ENCODE results near the gene IL4. TPM values are rescaled to one million over a fixed set of nuclear protein-coding genes. Genes with fewer than 3 reads are reported as not detected.
"Not testable (repeated sequence)": the region's sequence is repeated elsewhere in the genome, so short reads cannot be mapped to it uniquely, and the experiment has no call there.

The IL4 gene
- not detected for total RNA-seq
- long read RNA-seq, result 0 reads

DNA sequence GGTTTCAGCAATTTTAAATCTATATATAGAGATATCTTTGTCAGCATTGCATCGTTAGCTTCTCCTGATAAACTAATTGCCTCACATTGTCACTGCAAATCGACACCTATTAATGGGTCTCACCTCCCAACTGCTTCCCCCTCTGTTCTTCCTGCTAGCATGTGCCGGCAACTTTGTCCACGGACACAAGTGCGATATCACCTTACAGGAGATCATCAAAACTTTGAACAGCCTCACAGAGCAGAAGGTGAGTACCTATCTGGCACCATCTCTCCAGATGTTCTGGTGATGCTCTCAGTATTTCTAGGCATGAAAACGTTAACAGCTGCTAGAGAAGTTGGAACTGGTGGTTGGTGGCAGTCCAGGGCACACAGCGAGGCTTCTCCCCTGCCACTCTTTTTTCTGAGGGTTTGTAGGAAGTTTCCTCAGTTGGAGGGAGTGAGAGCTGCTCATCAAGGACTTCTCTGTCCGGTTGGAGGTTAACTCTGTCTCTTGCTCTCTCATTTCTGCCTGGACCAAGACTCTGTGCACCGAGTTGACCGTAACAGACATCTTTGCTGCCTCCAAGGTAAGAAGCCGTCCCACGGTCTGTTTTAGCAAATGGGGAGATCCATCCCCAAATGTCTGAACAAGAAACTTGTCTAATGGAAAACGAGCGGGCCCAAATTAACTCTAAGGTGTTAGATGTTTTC lies at the start of gene IL4:
Gene IL4 (plus strand): TSS at position 51 of the 692 bp plus-strand sequence. CDS start 62 bp downstream, at position 113.
- intact Hi-C loops (cut with DNase I), result no loop called here
- no peak for DNase-seq (ENCODE audit: low spot score)

DNA sequence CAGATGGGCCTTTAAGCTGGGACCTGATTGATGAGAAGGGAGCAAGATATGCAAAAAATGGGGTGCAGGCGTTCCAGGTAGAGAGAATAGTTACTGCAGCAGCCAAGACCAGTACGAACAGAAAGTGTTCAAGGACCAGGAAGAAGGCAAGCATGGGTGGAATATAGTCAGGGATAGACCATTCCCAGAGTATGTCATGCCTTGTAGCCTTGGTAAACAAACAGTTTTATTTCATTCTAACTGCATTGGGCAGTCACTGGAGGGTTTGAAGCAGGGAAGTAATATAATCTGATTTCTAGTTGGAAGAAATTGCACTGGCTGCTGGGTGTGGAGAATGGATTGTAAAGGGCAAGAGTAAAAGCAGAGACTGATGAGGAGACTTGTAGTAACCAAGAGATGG lies 46.3 kb upstream of the IL4 start:
- intact Hi-C loops (cut with DNase I), result no loop called here
- no peak for DNase-seq (ENCODE audit: low spot score)

DNA sequence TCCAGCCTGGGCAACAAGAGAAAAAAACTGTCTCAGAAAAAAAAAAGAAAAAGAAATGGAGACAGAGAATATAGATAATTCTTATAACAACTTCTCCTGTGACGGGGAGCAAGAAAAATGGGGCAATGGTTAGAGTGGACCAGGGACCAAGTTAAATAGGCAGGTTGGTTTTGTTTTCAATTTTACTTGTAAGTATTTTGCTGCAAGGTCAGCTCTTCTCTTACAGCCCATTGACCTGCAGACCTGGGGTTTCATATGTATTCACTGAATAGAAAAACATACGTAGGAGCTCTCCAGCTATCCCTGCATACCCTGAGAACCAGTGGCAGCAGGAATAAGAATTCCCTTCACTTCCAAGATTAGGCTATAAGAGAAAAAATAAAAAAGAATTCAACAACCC lies 45.0 kb upstream of the IL4 start:
- intact Hi-C loops (cut with DNase I), result no loop called here
- no peak for DNase-seq (ENCODE audit: low spot score)

DNA sequence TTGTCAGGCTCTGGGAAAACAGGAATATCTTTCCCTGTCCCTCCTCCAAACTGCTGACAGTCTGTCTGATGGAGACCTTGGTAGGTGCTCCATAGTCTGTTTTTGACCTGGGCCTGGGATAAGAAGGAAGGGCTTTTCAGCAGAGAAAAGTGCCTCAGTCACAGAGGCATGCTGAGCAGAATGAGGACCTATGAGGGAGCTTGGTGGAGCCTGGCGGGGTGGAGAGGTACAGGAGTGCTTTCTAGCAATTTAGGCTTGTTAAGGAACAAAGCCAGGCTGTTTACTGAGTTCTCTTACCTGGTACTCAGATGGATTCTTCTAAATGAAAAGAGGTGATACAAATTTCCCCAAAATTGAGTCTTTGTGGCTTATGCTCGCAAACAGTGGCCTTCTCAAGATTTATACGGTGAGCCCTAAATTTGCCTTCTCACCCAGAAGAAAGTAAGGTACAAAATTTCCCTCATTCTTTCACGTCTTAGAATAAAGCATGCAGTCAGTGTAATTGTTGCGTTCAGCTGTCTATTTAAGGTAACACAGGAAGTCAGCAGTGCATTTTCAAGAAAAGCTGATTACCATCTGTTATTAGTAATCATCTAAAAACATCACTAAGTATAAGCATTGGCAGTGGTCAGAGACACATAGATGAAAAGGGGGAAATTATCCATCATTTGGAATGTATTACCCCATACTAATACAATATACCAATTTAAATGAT lies 44.4 kb upstream of the IL4 start:
- no peak for DNase-seq (ENCODE audit: low spot score)
- intact Hi-C loops (cut with DNase I), result no loop called here

DNA sequence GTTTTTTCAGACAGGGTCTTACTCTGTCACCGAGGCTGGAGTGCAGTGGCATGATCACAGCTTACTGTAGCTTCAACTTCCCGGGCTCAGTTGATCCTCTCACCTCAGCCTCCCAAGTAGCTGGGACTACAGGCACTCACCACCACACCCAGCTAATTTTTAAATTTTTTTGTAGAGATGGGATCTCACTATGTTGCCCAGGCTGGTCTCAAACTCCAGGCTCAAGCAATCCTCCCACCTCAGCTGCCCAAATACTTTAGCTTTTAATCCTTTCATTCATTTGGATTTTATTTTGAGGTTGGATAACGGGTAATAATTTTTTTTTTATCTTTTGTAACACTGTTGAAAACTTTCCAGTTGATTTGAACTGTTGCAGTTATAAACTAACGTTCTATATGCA lies 40.2 kb upstream of the IL4 start:
- DNase-seq (ENCODE audit: low spot score); intact Hi-C loops (cut with DNase I): not testable (repeated sequence)

DNA sequence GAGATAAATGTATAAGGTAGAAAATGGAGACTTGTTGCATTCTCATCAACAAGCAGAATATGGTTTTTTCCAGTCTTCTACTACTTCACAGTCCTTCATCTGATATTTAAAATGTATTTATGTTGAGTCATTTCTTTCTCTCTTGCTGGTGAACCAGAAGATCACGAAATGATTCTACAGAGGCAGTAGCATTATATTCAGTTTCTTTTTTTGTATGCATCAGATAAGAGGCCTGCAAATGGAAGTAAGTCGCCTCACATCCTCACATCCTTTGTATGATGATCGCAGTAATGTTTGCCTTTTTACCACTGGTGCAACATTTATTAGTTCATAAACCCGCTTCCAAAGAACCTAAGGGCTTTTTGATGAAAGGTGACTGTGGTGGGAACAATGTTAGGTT lies 37.9 kb upstream of the IL4 start:
- intact Hi-C loops (cut with DNase I), result no loop called here
- no peak for DNase-seq (ENCODE audit: low spot score)

DNA sequence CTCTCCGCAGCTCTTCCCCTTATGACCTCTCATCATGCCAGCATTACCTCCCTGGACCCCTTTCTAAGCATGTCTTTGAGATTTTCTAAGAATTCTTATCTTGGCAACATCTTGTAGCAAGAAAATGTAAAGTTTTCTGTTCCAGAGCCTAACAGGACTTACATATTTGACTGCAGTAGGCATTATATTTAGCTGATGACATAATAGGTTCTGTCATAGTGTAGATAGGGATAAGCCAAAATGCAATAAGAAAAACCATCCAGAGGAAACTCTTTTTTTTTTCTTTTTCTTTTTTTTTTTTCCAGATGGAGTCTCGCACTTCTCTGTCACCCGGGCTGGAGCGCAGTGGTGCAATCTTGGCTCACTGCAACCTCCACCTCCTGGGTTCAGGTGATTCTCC lies 36.5 kb upstream of the IL4 start:
- no peak for DNase-seq (ENCODE audit: low spot score)
- intact Hi-C loops (cut with DNase I), result no loop called here

DNA sequence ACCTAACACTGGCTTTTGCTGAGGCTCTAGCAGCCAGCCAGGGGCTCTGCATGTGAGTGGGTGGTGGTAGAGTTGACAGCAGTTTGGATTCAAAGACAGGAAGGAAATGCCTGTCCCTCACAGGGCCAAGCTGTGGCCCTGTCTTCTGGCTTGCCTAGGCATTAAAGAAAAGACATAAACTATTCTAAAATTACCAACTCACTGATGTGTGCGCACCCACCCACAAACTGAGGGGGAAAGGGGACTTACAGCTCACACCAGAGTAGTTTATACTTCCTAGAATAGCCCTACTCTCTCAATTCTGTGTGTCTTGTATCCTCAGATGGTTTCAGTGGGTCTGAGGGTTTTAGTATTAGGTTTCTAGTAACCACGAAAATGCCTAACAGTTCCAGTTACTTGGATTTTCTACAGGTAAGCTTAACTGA lies 34.1 kb upstream of the IL4 start:
- no peak for DNase-seq (ENCODE audit: low spot score)
- intact Hi-C loops (cut with DNase I), result no loop called here

DNA sequence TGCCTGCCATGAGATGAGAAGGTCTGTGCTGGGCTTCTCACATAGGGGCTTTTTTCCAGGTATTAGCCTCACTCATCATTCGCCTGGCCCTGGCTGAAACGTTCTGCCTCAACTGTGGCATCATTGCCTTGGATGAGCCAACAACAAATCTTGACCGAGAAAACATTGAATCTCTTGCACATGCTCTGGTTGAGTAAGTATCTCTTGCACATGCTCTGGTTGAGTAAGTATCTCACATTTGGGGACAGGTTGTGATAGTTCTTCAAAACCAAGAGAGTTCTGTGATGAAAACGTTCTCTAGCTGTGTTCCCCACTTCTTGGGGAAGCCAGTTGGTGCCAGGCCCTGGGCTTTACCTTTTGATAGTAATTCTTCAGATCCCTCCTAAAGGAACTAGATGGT lies 33.2 kb upstream of the IL4 start:
- intact Hi-C loops (cut with DNase I), result no loop called here
- DNase-seq (ENCODE audit: low spot score), result no peak

DNA sequence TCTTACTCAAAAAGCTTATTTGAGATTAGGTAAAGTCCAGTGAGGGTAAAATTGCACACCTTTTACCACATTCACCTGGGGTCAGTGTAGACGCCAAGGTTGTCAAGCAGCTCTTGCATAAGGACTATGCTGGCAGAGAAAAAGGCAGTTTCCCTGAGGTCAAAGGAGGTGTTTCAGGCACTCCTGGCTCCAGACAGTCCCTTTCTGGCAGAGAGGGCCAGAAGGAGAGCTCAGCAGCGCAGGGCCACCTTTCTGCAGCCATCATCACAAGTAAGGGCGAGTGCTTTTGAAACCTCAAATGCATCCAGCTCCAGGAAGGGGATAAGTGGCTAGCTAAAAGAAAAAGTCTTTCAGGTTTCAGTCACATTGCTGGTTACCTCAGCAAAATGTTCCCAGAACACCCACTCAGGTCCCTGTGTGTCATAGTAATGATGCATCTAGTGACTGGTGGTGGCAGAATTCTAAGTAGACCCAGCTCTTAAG lies 32.5 kb upstream of the IL4 start:
- DNase-seq (ENCODE audit: low spot score), result no peak
- intact Hi-C loops (cut with DNase I), result no loop called here

DNA sequence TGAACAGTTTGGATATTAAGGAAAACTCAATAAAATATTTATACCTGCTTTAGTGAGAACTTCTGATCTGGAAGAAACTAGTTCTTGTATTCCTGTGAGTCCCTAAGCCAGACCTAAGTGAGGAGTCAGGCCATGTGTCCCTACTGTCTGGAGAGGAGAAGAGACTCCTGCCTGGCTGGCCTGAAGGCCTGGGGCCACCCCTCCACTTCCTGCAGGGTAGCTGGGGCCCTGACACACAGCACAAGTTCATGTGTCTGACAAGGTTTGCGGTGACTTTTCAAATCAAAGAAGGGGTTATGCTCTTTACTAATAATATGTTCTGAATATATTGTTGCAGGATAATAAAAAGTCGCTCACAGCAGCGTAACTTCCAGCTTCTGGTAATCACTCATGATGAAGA lies 31.9 kb upstream of the IL4 start:
- intact Hi-C loops (cut with DNase I), result no loop called here
- DNase-seq (ENCODE audit: low spot score), result no peak

DNA sequence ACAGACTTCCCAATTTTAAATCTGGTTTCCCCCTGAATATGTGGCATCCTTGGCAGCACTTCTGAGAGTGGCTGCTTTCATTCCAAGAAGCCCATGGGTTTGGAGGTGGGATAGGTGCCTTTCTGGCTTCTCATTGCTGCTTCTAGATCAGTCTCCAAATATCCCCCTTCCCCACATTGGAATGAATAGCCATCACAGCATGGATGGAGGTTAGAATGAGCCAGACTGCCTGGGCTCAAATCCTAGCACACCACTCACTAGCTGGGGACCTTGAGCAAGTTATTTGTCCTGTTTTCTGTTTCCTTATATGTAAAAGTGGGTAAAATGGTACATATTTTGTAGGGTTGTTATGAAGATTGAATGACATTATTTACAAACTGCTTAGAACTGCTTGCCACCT lies 29.6 kb upstream of the IL4 start:
- DNase-seq (ENCODE audit: low spot score), result no peak
- intact Hi-C loops (cut with DNase I), result no loop called here

DNA sequence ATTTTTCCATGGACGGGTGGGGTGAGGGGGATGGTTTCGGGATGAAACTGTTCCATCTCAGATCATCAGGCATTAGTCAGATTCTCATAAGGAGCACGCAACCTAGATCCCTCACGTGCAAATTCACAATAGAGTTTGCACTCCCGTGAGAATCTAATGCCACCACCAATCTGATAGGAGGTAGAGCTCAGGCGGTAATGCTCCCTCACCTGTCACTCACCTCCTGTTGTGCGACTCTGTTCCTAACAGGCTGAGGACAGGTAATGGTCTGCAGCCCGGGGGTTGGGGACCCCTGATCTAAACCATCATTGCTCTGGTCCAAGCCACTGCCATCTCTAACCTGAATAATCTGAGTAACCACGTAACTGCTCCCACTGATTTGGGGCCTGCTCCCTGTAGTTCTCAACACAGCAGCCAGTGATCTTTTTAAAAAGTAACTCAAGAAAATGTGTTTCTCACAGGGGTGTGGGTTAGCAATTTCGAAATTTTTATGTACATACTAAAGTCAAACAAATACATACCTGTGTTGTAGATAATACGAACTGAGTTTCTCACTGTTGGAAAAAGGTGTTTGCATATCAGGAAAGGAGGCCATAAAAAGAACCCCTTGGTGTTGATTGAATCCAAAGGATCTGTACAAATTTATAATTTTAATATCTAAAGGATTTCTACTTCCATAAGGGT lies 27.1 kb upstream of the IL4 start:
- intact Hi-C loops (cut with DNase I), result no loop called here
- no peak for DNase-seq (ENCODE audit: low spot score)

DNA sequence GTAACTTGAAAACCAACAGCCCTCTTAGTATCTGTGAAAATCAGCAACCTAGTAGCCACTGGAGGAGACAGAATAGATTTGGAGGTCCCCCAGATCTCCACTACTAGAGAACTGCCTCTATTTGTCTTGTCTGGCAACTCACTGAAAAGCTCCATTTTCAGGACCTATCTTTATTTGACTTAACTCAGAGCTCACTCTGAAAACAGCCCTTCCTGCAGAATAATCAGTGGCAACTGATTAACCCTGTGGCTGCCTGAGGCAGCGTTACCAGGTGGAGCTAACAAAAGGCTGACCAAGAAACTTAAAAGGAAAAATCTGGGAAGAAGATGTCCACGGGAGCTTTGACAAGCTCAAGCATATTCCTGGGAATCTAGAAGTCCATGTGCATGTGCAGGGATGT lies 26.3 kb upstream of the IL4 start:
- intact Hi-C loops (cut with DNase I), result no loop called here
- no peak for DNase-seq (ENCODE audit: low spot score)

DNA sequence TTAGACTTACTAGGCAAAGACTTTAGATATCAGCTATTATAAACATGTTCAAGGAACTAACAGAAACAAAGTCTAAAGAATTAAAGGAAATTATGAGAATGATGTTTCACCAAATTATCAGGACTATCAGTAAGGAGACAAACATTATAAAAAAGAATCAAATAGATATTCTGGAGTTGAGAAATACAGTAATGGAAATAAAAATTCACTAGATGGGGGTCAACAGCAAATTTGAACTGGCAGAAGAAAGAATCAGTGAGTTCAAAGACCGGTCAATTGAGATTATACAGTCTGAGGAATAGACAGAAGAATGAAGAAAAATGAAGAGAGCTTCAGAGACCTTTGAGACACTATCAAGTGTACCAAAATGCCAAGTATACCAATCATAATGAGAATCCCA lies 25.4 kb upstream of the IL4 start:
- no peak for DNase-seq (ENCODE audit: low spot score)
- intact Hi-C loops (cut with DNase I), result no loop called here

DNA sequence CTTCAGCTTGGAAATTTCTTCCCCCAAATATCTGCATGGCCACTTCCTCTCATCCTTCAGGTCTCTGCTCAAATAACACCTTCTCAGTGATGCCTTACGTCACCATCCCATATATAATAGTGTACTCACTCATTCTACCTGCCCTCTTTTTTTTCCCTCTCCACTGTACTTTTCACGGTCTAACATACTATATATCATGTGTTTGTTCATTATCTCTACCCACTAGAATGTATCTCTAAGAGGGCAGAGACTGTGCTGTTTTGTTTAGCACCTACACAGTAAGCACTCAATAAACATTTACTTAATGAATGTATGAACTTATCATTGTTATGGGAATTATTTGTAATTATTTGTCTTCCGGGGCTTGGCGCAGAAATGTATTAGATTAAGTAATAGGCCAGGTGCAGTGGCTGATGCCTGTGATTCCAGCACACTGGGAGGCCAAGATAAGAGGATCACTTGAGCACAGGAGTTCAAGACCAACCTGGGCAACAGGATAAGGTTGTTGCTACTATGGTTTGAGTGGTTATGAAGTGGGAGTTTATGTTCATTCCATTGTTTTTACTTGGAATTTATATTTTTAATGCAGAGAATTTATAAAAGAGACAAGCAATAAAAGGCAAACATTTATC lies 21.8 kb upstream of the IL4 start:
- intact Hi-C loops (cut with DNase I), result no loop called here
- DNase-seq (ENCODE audit: low spot score), result no peak

DNA sequence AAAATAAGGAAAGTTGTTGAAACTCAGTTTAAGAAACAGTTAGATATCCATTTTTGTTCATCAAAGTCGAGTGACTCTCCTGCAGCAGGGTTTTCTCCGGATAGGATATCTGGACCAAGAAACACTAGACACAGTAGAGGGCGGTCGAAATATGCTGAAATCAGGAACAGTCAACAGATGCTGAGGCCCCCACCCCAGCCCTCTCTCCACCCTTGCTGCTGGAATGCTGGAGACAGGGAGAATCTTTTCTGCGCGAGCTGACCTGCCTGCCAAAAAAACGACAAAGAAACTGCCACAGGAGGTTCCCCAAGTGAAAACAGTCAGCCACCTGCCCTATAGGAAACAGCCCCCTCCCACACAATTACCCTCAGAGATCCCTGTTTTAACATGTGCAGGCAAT lies 20.1 kb upstream of the IL4 start:
- intact Hi-C loops (cut with DNase I), result no loop called here
- DNase-seq (ENCODE audit: low spot score), result no peak

DNA sequence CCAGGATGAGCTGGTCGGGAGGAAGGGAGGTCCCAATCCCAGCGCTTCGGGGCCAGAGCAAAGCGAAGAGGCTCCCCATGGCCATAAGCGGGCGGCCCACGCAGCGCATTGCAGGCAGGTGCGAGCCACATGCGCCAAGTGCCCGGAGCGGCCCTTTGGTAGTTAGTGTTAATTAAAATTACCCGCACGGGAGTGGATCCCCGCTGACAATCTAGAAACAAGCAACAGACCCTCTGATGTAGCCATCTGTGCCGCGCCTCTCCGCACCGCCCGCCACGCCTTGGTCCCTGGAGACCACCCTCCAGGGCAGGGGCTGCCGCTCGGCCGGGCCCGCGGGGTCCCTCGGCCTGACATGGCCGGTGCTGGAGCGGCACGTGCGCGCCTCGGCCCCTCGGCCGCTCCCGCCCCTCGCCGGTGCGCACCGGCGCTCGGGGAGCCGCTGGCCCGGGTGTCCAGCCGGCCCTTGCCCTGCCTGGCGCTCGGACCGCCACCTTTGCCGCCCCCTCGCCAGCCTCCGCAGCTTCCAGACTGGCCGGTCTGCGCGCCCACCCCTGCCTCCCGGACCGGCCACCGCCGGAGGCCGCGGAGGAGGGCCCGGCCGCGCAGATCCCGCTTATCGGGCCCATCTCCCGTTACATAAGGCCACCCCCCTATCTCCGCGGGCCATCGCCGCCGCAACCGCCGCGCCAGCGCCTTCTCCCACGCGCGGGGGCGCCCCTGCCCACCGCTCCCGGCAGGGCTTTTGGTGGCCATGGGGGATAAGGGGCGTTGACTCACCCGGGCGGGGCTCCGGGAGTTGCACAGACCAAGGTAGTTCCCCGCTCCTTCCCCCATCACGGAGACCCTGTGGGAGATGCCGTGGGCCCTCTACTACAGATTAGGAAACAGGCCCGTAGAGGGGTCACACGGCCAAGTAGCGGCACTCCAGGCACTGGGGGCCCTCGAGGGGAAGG lies 17.7 kb upstream of the IL4 start:
- intact Hi-C loops (cut with DNase I), result no loop called here
- DNase-seq (ENCODE audit: low spot score), result no peak

DNA sequence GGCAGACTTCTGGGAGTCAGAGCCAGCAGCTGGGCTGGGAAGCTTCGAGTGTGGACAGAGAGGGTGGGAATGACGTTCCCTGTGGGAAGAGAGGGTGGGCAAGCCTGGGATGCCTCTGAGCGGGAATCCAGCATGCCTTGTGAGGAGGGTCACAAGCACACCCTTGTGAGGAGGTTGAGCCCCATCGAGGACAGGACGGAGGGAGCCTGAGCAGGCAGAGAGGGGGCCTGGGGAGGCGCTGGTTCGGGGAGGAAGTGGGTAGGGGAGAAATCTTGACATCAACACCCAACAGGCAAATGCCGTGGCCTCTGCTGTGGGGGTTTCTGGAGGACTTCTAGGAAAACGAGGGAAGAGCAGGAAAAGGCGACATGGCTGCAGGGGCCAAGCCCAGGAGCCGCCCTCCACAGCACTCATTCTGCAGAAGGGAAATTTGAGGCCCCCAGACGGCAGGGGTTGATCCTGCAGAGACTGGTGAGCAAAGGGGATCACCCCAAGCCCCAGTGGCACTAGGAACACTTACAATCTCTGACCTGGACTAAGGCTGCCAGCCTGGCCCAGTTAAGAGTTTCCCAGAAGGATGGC lies 16.9 kb upstream of the IL4 start:
- intact Hi-C loops (cut with DNase I), result no loop called here
- DNase-seq (ENCODE audit: low spot score), result no peak

Data from cardiac septum (tissue), 1 donor.